ENCODE data around the gene CRISP2. TPM values are rescaled to one million over a fixed set of nuclear protein-coding genes. Genes with fewer than 3 reads are reported as not detected.

CRISP2 gene
- total RNA-seq, 2 donors from 2014 or later: not detected

DNA sequence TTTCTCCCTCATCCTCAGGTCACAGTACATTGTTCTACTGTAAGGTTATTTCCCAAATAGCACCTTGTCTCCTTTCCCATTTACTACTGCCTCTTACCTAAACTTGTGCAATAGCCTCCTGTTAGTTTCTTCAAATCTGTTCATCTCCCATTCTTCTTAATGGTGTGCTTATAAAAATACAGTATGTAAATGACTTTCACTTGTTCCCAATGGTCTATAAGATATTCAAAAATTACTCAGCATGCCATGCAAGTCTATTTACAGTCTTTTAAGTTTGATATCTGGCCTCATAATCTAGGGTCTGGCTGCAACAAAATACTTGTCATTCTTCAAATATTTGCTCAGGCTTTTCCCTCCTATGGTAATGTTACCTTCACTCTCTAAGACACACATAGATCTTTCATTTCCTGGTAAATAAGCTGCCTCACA lies 45.2 kb downstream of the CRISP2 start:
- Histone ChIP-seq H3K4me3 (ENCODE audit: low read length) (no peak overlapping the region), H3K9me3 (ENCODE audit: control insufficient read depth, low read length) (peaks cover 11% of the 10 kb centered on the region), H3K9ac (ENCODE audit: extremely low read depth, low read length, poor library complexity, severe bottlenecking) (no peak overlapping the region), H3K4me1 (ENCODE audit: control insufficient read depth, insufficient read depth, low read length) (peaks cover 6% of the 10 kb centered on the region), H3K36me3 (ENCODE audit: control insufficient read depth, insufficient read depth, low read length) (no peaks in the 10 kb centered on the region), H3K27me3 (ENCODE audit: control insufficient read depth, insufficient read depth, low read length, poor library complexity, severe bottlenecking) (no peaks in the 10 kb centered on the region), H3K27ac (ENCODE audit: low read depth, low read length) (no peak overlapping the region)
- Mint-ChIP-seq H3K27me3 (ENCODE audit: insufficient read depth) (no peaks in the 10 kb centered on the region), H3K27ac (no peak overlapping the region), H3K4me1 (peaks cover 5% of the 10 kb centered on the region), H3K4me3 (no peak overlapping the region), H3K9me3 (peaks cover 18% of the 10 kb centered on the region), H3K36me3 (ENCODE audit: low read depth) (peaks cover 6% of the 10 kb centered on the region)
- TF ChIP-seq, protein P1, sequence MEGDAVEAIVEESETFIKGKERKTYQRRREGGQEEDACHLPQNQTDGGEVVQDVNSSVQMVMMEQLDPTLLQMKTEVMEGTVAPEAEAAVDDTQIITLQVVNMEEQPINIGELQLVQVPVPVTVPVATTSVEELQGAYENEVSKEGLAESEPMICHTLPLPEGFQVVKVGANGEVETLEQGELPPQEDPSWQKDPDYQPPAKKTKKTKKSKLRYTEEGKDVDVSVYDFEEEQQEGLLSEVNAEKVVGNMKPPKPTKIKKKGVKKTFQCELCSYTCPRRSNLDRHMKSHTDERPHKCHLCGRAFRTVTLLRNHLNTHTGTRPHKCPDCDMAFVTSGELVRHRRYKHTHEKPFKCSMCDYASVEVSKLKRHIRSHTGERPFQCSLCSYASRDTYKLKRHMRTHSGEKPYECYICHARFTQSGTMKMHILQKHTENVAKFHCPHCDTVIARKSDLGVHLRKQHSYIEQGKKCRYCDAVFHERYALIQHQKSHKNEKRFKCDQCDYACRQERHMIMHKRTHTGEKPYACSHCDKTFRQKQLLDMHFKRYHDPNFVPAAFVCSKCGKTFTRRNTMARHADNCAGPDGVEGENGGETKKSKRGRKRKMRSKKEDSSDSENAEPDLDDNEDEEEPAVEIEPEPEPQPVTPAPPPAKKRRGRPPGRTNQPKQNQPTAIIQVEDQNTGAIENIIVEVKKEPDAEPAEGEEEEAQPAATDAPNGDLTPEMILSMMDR (conservative IDR thresholded peaks at IDR 0.05): no peak
- no peak for DNase-seq

GRCh38 chr6:49666930-49667757 lies 46.2 kb downstream of the CRISP2 start:
- Histone ChIP-seq H3K4me1 (ENCODE audit: control insufficient read depth, insufficient read depth, low read length) (peaks cover 6% of the 10 kb centered on the region), H3K9ac (ENCODE audit: extremely low read depth, low read length, poor library complexity, severe bottlenecking) (no peak overlapping the region), H3K27ac (ENCODE audit: low read depth, low read length) (no peak overlapping the region), H3K9me3 (ENCODE audit: control insufficient read depth, low read length) (peaks cover 7% of the 10 kb centered on the region), H3K4me3 (ENCODE audit: low read length) (no peak overlapping the region), H3K36me3 (ENCODE audit: control insufficient read depth, insufficient read depth, low read length) (no peaks in the 10 kb centered on the region), H3K27me3 (ENCODE audit: control insufficient read depth, insufficient read depth, low read length, poor library complexity, severe bottlenecking) (no peaks in the 10 kb centered on the region)
- peak overlapping the region; percentile 43 for H3K27ac Mint-ChIP-seq
- TF ChIP-seq, protein P1 (conservative IDR thresholded peaks at IDR 0.05): no peak
- no peaks in the 10 kb centered on the region for H3K27me3 Mint-ChIP-seq (ENCODE audit: insufficient read depth)
- peaks cover 10% of the 10 kb centered on the region for H3K9me3 Mint-ChIP-seq
- DNase-seq: no peak
- H3K4me3 Mint-ChIP-seq: no peak overlapping the region
- WGBS, 2 experiments (ENCODE audit: insufficient coverage in 1 of 2, insufficient read length in 1 of 2): 90 to 91% methylated on average over 1 to 5 of the region's 5 CpGs
- peaks cover 5% of the 10 kb centered on the region for H3K4me1 Mint-ChIP-seq
- H3K36me3 Mint-ChIP-seq (ENCODE audit: low read depth): peaks cover 3% of the 10 kb centered on the region

- TF ChIP-seq, protein P1 (conservative IDR thresholded peaks at IDR 0.05): no peak
- Mint-ChIP-seq H3K27me3 (ENCODE audit: insufficient read depth) (no peaks in the 10 kb centered on the region), H3K9me3 (peaks cover 3% of the 10 kb centered on the region), H3K36me3 (ENCODE audit: low read depth) (peaks cover 1% of the 10 kb centered on the region), H3K27ac (peak overlapping the region; percentile 43), H3K4me3 (no peak overlapping the region), H3K4me1 (peaks cover 5% of the 10 kb centered on the region)
- Histone ChIP-seq H3K4me1 (ENCODE audit: control insufficient read depth, insufficient read depth, low read length) (peaks cover 6% of the 10 kb centered on the region), H3K27ac (ENCODE audit: low read depth, low read length) (no peak overlapping the region), H3K27me3 (ENCODE audit: control insufficient read depth, insufficient read depth, low read length, poor library complexity, severe bottlenecking) (no peaks in the 10 kb centered on the region), H3K4me3 (ENCODE audit: low read length) (no peak overlapping the region), H3K36me3 (ENCODE audit: control insufficient read depth, insufficient read depth, low read length) (no peaks in the 10 kb centered on the region), H3K9ac (ENCODE audit: extremely low read depth, low read length, poor library complexity, severe bottlenecking) (no peak overlapping the region), H3K9me3 (ENCODE audit: control insufficient read depth, low read length) (peaks cover under 1% of the 10 kb centered on the region)
- DNase-seq: no peak
- no CpG with 5 or more reads among the region's 1 CpG for WGBS, 2 experiments (ENCODE audit: insufficient coverage in 1 of 2, insufficient read length in 1 of 2)
Observed at GRCh38 chr6:49666480-49666879, 46.9 kb downstream of the CRISP2 start.
